Effector memory CD8-positive, alpha-beta T cell (primary cell): ENCODE data around the gene OR1C1.
"Not testable (repeated sequence)": the region's sequence is repeated elsewhere in the genome, so short reads cannot be mapped to it uniquely, and the experiment has no call there.

Experiments
- ATAC-seq: fragments of 150-1000 bp; cut with Tn5 transposase; replicated peaks from 2 replicates; pipeline ENCODE4 v1.10.0; 2021; ENCODE audit warnings: mild to moderate bottlenecking, moderate library complexity
- DNase-seq, 3 experiments: peaks; one replicate each; pipeline ENCODE4 v3.0.0; 2021
- H3K27ac Mint-ChIP-seq, 2 donors: one replicate each; pipeline ENCODE4 v1.8.0; 2022; ENCODE audit warnings: mild to moderate bottlenecking in 2 of 2, mixed read lengths in 2 of 2, moderate library complexity in 2 of 2
- H3K27me3 Mint-ChIP-seq, 2 donors: one replicate each; pipeline ENCODE4 v1.8.0; 2022; ENCODE audit warnings: mixed read lengths in 2 of 2
- H3K36me3 Mint-ChIP-seq: one replicate; pipeline ENCODE4 v1.8.0; 2022; ENCODE audit warnings: mild to moderate bottlenecking, moderate library complexity, mixed read lengths; ENCODE audit not compliant: insufficient read depth
- H3K4me1 Mint-ChIP-seq, 2 donors: one replicate each; pipeline ENCODE4 v1.8.0; 2022; ENCODE audit warnings: low read depth in 2 of 2, mixed read lengths in 2 of 2
- H3K4me3 Mint-ChIP-seq, 2 donors: one replicate each; pipeline ENCODE4 v1.8.0; 2022; ENCODE audit warnings: mild to moderate bottlenecking in 2 of 2, mixed read lengths in 2 of 2, moderate library complexity in 2 of 2
- H3K9me3 Mint-ChIP-seq, 2 donors: one replicate each; pipeline ENCODE4 v1.8.0; 2022; ENCODE audit warnings: mixed read lengths in 2 of 2
- total RNA-seq, 9 experiments: gene quantifications; one replicate each; lab custom pipeline; 2026; lab: John Stamatoyannopoulos, UW

OR1C1 gene, protein sequence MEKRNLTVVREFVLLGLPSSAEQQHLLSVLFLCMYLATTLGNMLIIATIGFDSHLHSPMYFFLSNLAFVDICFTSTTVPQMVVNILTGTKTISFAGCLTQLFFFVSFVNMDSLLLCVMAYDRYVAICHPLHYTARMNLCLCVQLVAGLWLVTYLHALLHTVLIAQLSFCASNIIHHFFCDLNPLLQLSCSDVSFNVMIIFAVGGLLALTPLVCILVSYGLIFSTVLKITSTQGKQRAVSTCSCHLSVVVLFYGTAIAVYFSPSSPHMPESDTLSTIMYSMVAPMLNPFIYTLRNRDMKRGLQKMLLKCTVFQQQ
- total RNA-seq = 0 reads per million in 9 experiments

DNA sequence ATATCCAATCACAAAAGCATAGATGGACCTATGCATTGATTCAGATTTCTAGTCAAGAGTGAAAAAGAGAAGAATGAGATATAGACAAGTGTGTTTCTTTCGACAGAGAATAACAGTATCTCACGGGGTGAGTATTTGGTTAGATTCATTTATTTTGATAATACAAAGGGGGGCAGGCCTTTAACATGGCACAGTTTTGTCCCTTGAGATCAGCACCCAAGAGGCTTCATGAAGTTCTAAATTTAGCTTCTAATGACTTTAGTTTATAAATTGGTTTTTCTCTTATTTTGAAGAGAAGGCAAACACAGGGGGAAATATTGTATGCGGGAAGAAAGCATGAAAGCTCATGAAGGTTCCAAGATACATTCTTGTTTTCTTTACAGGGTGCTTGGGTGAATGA is at the start of gene OR1C1:
Gene OR1C1, minus strand, starts transcription at position 101 of the 400 bp plus-strand sequence. CDS start 2,150 bp downstream, outside the sequence.
- DNase-seq (no peak), ATAC-seq (no peak)
- Mint-ChIP-seq H3K36me3 (no peaks in the 10 kb centered on the region), H3K9me3 (peaks cover 6 to 8% of the 10 kb centered on the region in 2 donors), H3K27ac (no peak within 1 kb of the TSS), H3K4me3 (no peak within 1 kb of the TSS), H3K27me3 (no peaks in the 10 kb centered on the region), H3K4me1 (no peaks in the 10 kb centered on the region)

DNA sequence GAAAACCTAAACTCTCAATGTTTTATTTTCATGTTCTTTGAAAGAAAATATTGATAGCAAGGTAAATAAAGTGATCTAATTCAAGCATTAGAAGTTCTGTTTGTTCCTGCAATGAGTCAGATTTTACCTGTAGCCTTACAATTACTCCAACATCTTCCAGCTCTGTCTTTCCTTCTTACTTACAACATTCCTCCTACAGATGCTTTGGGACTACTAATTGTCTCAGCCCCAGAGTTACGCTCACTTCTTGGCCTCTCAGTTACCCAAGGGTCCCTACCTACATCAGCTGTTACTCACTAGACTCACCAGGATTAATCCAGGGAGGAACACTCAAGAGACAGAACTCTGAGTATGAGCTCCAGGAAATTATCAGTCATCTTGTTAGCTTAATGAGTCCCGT is 37.2 kb upstream of the OR1C1 start:
- Mint-ChIP-seq H3K9me3 (peaks cover 0 to 4% of the 10 kb centered on the region in 2 donors), H3K36me3 (no peaks in the 10 kb centered on the region), H3K27ac (no peak overlapping the region), H3K27me3 (no peaks in the 10 kb centered on the region), H3K4me1 (no peaks in the 10 kb centered on the region), H3K4me3 (no peak overlapping the region)
- ATAC-seq (no peak), DNase-seq (no peak)

DNA sequence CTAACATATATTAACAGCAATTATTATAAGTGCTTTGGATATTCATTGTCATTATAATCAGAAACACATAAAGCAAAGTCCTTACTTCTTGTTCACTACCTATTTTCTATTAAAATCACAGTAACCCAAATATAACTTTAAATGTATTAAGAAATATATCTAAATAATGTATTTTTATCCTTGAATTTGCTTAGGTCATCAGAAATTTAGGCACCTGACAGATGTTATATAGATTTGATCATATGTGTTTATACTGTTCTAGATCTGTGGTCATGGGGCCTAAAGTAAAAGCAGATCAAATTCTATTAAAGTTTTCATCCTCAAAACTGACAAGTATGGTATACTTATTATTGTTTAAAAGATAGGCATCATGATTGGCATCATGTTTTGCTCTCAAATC is 9.2 kb upstream of the OR1C1 start:
- DNase-seq (no peak), ATAC-seq (no peak)
- H3K4me3 Mint-ChIP-seq = no peak overlapping the region
- no peaks in the 10 kb centered on the region for H3K36me3 Mint-ChIP-seq
- H3K4me1 Mint-ChIP-seq = no peaks in the 10 kb centered on the region
- H3K9me3 Mint-ChIP-seq = no peaks in the 10 kb centered on the region
- no peak overlapping the region for H3K27ac Mint-ChIP-seq
- H3K27me3 Mint-ChIP-seq = no peaks in the 10 kb centered on the region

- ATAC-seq, H3K9me3 Mint-ChIP-seq, H3K4me3 Mint-ChIP-seq, H3K36me3 Mint-ChIP-seq, DNase-seq, H3K27ac Mint-ChIP-seq, H3K27me3 Mint-ChIP-seq, H3K4me1 Mint-ChIP-seq: not testable (repeated sequence)
Observed at GRCh38 chr1:247754311-247754710, 6.0 kb downstream of the OR1C1 start.

GRCh38 chr1:247749870-247750269 is 10.5 kb downstream of the OR1C1 start:
- no peaks in the 10 kb centered on the region for H3K27me3 Mint-ChIP-seq

DNA sequence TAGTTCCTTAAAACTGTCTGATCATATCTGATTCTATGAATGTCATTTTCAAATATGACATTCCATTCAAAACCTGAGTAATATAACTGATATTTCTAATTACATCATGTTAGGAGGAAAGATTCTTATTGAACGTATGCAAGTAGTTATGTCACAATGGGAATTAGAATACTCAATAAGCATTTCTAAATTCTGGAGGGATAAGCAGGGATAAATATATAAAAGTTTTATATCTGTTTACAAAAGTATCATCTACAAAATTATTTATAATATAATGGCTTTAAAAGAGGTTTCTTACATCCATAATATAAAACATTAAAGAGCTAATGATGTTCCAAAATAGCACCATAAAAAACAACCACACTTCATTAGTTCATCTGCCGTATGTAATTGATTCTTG is 12.3 kb downstream of the OR1C1 start, which contains the start of gene OR14A2:
Gene OR14A2, minus strand, starts transcription at position 101 of the 400 bp plus-strand sequence.
- ATAC-seq (no peak), DNase-seq (no peak)
- Mint-ChIP-seq H3K36me3 (no peaks in the 10 kb centered on the region), H3K4me3 (no peak within 1 kb of the TSS), H3K9me3 (peaks cover 0 to 2% of the 10 kb centered on the region in 2 donors), H3K27me3 (no peaks in the 10 kb centered on the region), H3K27ac (no peak within 1 kb of the TSS), H3K4me1 (no peaks in the 10 kb centered on the region)

More at GRCh38 chr1:247749870-247750269, 10.5 kb downstream of the OR1C1 start:
- no peak overlapping the region for H3K4me3 Mint-ChIP-seq
- no peaks in the 10 kb centered on the region for H3K4me1 Mint-ChIP-seq
- peaks cover 0 to 2% of the 10 kb centered on the region in 2 donors for H3K9me3 Mint-ChIP-seq
- H3K36me3 Mint-ChIP-seq = no peaks in the 10 kb centered on the region
- no peak overlapping the region for H3K27ac Mint-ChIP-seq
- no peak for ATAC-seq
- DNase-seq = no peak

- no peaks in the 10 kb centered on the region for H3K4me1 Mint-ChIP-seq
- H3K4me3 Mint-ChIP-seq = no peak overlapping the region
- ATAC-seq = no peak
Observed at GRCh38 chr1:247747616-247748015, 12.7 kb downstream of the OR1C1 start.

DNA sequence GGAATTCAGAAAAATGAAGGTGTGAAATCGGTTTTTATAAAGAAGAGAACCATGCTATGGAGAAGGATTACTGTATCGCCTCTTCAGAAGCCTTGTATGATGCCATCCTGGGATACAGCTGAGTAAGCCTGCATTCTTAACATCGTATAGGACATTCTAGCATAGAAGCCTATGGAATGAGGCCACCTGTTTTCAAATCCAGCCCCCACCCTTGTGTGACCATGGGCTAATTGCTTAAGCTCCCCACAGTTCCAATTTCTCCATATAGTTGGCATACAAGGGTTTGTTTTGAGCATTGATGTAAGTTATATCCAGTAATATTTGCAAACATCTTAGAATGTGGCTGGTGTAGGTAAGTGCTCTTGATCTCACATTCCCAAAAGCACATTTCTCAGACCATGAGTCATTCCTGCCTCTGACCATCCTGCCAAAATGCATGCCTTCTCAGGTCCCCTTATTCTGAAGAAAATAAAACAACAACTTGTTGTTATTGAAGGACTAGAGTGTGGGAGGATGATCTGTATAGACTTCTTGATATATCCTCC is 13.9 kb downstream of the OR1C1 start:
- Mint-ChIP-seq H3K36me3 (no peaks in the 10 kb centered on the region), H3K9me3 (peaks cover 0 to 2% of the 10 kb centered on the region in 2 donors), H3K4me1 (no peaks in the 10 kb centered on the region), H3K27me3 (no peaks in the 10 kb centered on the region), H3K4me3 (no peak overlapping the region), H3K27ac (no peak overlapping the region)
- no peak for DNase-seq
- no peak for ATAC-seq

More at GRCh38 chr1:247747616-247748015, 12.7 kb downstream of the OR1C1 start:
- Mint-ChIP-seq H3K9me3 (peaks cover 0 to 2% of the 10 kb centered on the region in 2 donors), H3K27ac (no peak overlapping the region), H3K36me3 (no peaks in the 10 kb centered on the region), H3K27me3 (no peaks in the 10 kb centered on the region)
- DNase-seq = no peak

GRCh38 chr1:247742215-247742760 is 18.1 kb downstream of the OR1C1 start:
- H3K36me3 Mint-ChIP-seq, H3K4me3 Mint-ChIP-seq, ATAC-seq, H3K27me3 Mint-ChIP-seq, H3K9me3 Mint-ChIP-seq, H3K4me1 Mint-ChIP-seq, DNase-seq, H3K27ac Mint-ChIP-seq: not testable (repeated sequence)

DNA sequence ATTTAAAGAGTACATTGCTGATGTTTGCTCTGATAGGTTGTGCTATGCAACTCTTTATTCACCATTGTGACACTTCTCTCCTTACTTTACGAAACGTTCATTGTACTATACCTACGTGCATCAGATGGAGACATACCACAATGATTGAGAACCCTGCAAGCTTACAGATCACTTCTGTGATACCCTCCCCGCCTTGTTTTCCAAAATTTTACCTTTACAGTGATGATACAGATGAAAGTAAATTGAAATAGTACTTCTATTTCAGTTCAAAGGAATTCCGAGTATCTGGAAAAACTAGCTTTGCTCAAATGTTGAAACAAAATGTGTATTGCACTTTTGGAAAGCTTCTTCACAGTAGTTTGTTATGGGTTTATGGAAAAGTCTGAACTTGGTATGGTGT is 18.6 kb downstream of the OR1C1 start:
- Mint-ChIP-seq H3K36me3 (no peaks in the 10 kb centered on the region), H3K27ac (no peak overlapping the region), H3K4me1 (no peaks in the 10 kb centered on the region), H3K4me3 (no peak overlapping the region), H3K9me3 (peaks cover 0 to 2% of the 10 kb centered on the region in 2 donors), H3K27me3 (peaks cover 0 to 5% of the 10 kb centered on the region in 2 donors)
- DNase-seq = no peak
- no peak for ATAC-seq

DNA sequence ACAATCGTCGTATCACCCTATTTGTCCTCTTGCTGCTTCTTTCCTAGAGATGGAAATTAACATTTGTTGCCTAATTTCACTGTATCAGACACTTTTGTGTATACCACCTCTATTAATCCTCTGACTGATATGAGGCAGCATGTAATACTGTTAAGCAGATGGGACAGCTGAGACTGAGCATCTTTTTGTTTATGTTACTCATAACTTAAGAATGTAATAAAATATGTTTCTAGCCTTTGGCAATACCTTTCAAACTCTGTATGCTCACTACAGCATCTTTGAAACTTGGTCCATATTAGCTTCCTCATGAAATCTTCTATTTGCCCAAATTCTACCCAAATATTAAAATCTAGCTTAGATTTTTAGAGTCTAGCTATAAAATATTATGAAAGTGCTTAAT is 19.6 kb downstream of the OR1C1 start:
- Mint-ChIP-seq H3K4me1 (no peaks in the 10 kb centered on the region), H3K27me3 (peaks cover 0 to 5% of the 10 kb centered on the region in 2 donors), H3K9me3 (peaks cover 0 to 2% of the 10 kb centered on the region in 2 donors), H3K36me3 (no peaks in the 10 kb centered on the region), H3K4me3 (no peak overlapping the region), H3K27ac (no peak overlapping the region)
- ATAC-seq = no peak
- DNase-seq = no peak

- H3K4me3 Mint-ChIP-seq = no peak within 1 kb of the TSS
- ATAC-seq (no peak), DNase-seq (no peak)
- peaks cover 0 to 5% of the 10 kb centered on the region in 2 donors for H3K27me3 Mint-ChIP-seq
- H3K4me1 Mint-ChIP-seq = no peaks in the 10 kb centered on the region
- H3K9me3 Mint-ChIP-seq = peaks cover 0 to 6% of the 10 kb centered on the region in 2 donors
- peaks cover 3% of the 10 kb centered on the region for H3K36me3 Mint-ChIP-seq
- H3K27ac Mint-ChIP-seq = no peak within 1 kb of the TSS
Observed at GRCh38 chr1:247738315-247738714, 22.0 kb downstream of the OR1C1 start, which contains the start of gene OR14K1. Gene OR14K1, plus strand, starts transcription at chr1:247738615. Its CDS starts 0 bp downstream, at chr1:247738615.

DNA sequence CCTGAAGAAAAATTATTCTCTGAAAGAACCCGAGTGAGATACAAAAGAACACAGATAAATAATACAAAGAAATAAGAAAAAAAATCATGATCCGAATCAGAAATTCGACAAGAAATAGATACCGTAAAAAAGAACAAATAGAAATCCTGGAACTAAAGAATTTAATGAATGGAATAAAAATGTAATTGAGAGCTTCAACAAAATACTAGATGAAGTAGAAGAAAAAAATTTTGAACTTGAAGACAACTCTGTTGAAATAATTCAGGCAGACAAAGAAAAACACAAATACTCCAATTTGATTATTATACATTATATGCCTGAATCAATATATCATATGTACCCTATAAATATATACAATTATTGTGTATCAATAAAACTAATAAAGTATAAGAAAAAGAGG is 39.1 kb downstream of the OR1C1 start:
- no peaks in the 10 kb centered on the region for H3K4me1 Mint-ChIP-seq
- DNase-seq (no peak), ATAC-seq (no peak)
- H3K9me3 Mint-ChIP-seq = peaks cover 0 to 7% of the 10 kb centered on the region in 2 donors
- H3K4me3 Mint-ChIP-seq = no peak overlapping the region
- peaks cover 4% of the 10 kb centered on the region for H3K36me3 Mint-ChIP-seq
- H3K27me3 Mint-ChIP-seq = no peaks in the 10 kb centered on the region
- no peak overlapping the region for H3K27ac Mint-ChIP-seq

- ATAC-seq = no peak
- Mint-ChIP-seq H3K4me1 (no peaks in the 10 kb centered on the region), H3K4me3 (no peak within 1 kb of the TSS), H3K36me3 (peaks cover 4% of the 10 kb centered on the region), H3K9me3 (peaks cover 4 to 6% of the 10 kb centered on the region in 2 donors), H3K27ac (no peak within 1 kb of the TSS), H3K27me3 (no peaks in the 10 kb centered on the region)
- no peak for DNase-seq
Observed at GRCh38 chr1:247716546-247716945, 43.8 kb downstream of the OR1C1 start, which contains the start of gene OR6F1. Gene OR6F1, minus strand, starts transcription at chr1:247716646. Its CDS starts 3,891 bp downstream, at chr1:247712755.
